GM21447 (cell line): ENCODE results near the gene BLOC1S5.
"Not testable (repeated sequence)": the region's sequence is repeated elsewhere in the genome, so short reads cannot be mapped to it uniquely, and the experiment has no call there.

Source experiments
- ATAC-seq: cut with Tn5 transposase; IDR thresholded peaks from one replicate; pipeline ENCODE4 v1.9.1; 2021; ENCODE audit not compliant: unreplicated experiment

BLOC1S5 gene

DNA sequence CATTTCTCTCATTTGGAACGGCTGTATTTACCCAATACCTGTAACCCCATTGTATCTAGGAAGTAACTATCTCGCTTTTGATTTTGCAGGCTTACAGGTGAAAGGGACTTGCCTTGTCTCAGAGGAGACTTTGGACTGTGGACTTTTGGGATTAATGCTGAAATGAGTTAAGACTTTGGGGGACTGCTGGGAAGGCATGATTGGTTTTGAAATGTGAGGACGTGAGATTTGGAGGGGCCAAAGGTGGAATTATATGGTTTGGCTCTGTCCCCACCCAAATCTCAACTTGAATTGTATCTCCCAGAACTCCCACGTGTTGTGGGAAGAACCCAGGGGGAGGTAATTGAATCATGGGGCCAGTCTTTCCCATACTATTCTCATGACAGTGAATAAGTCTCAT, 18.4 kb downstream of the BLOC1S5 start:
- not testable (repeated sequence) for ATAC-seq

- no peak for ATAC-seq
Measured at GRCh38 chr6:8043221-8043620, 21.0 kb downstream of the BLOC1S5 start.

GRCh38 chr6:8041913-8042583, 22.1 kb downstream of the BLOC1S5 start:
- ATAC-seq = no peak

DNA sequence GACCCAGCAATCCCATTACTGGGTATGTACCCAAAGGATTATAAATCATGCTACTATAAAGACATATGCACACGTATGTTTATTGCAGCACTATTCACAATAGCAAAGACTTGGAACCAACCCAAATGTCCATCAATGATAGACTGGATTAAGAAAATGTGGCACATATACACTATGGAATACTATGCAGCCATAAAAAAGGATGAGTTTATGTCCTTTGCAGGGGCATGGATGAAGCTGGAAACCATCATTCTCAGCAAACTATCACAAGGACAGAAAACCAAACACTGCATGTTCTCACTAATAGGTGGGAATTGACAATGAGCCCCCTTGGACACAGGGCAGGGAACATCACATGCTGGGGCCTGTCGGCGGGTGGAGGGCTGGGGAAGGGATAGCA, 30.1 kb downstream of the BLOC1S5 start:
- ATAC-seq = not testable (repeated sequence)

- no peak for ATAC-seq
Measured at GRCh38 chr6:8030920-8031319, 33.3 kb downstream of the BLOC1S5 start.

- ATAC-seq = no peak
Measured at GRCh38 chr6:8029243-8029870, 34.8 kb downstream of the BLOC1S5 start.

DNA sequence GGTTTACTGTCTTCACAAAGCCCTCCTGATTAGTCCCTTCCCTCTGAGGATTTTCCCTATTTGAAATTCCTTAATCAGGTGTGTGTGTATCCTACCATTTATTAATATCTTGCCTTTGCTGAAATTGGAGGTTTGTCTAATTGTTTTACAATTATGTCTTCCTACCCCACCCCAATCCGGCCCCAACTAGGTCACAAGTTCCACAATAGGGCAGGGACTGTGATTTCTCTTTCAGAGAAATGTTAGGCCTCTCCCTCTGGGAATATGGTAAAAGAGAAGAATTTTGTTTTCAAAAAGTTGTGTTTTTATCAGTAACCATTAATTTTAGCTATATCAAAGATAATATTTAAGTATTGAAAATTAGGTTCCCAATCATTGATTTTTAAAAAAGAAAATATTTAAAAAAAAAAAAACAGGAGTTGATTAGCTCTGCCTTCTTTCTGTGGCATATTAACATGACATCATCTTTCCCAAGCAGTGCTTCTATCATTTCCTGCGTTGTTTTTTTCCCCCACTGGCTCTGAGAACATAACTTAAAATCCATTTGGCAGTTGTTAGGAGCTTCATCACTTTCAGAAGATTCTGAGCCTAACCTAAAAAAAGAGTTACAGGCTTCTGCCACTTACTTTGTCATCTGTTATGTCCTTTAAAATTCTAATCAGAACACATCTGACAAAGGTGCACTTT, 36.1 kb downstream of the BLOC1S5 start:
- ATAC-seq = no peak

GRCh38 chr6:8026800-8027199, 37.4 kb downstream of the BLOC1S5 start:
- ATAC-seq = no peak

GRCh38 chr6:8025191-8025590, 39.0 kb downstream of the BLOC1S5 start:
- ATAC-seq = no peak

DNA sequence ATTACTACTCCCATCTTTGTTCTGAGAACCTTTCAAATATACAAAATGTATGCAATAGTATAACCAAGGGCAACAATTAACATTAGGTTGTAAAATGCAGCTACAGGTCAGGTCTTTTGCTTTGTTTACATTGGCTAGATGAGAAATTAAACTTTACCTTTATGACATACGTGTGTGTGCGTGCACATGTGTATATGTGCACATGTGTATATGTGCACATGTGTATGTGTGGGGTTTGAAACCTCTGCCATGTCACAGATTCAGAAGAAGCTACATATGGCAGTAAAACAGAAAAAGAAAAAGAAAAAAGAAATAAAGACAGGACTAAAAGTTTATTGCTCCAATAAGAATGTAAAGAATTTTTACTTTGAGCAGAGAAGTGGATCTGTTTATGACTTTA, 40.6 kb downstream of the BLOC1S5 start:
- no peak for ATAC-seq

GRCh38 chr6:8020083-8020482, 44.1 kb downstream of the BLOC1S5 start:
- ATAC-seq = no peak

- ATAC-seq = no peak
Measured at GRCh38 chr6:8017705-8018104, 46.5 kb downstream of the BLOC1S5 start.

DNA sequence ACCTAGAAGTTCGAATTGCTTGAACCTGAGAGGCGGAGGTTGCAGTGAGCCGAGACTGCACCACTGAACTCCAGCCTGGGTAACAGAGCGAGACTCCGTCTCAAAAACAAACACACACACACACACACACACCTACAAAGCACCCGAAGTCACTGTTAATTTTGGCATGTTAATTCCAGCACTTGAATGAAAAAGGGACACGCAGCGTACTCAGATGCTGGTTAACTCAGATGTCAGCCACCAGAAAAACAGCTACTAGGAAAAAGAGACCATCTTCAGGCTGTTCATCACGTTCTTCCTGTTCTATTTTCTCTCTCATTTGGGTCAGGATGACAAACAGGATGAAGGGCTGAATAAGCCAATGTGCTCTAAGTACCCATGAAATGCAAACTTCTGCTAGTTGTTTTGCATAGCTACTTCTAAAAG, 46.9 kb downstream of the BLOC1S5 start:
- ATAC-seq = no peak

DNA sequence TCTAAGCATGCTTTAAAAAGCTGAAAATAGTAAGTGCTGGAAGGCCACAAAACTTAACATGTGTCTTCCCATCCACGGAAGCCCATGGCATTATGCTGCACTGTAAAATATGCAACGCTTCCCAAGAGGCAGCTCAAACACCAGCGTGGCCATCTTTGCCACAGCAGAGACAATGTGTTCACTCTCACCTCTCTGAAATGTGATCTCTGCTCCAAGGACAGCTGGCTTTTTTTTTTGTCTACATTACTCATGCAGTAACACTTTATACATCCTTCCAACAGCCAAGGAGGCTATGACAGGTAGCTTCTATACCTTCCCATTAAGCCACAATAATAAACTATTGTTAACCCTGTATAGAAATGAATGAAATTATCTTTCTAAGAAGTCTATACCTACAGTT, 49.2 kb downstream of the BLOC1S5 start:
- no peak for ATAC-seq

- no peak for ATAC-seq
Measured at GRCh38 chr6:8013763-8014162, 50.4 kb downstream of the BLOC1S5 start.

DNA sequence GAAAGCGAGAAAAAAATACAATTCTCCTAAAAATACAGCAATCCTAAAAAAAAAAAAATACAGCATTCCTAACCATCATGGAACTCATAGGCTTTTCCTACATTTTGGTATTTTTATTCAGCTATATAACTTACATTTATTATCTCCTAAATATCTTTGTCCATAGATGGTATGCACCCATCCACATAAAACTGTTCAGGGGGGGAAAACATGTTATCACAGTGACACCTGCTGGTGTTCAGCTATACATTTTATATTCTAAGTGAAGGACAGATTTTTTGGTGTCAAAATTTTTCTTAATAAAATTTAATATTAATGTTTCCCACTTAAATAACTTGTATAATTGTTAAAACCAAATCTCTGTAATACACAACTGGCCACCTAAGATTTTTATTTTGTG, 58.0 kb downstream of the BLOC1S5 start:
- ATAC-seq = no peak

- ATAC-seq = no peak
Measured at GRCh38 chr6:8005136-8005535, 59.1 kb downstream of the BLOC1S5 start.

GRCh38 chr6:8000636-8001035, 63.6 kb downstream of the BLOC1S5 start:
- no peak for ATAC-seq

DNA sequence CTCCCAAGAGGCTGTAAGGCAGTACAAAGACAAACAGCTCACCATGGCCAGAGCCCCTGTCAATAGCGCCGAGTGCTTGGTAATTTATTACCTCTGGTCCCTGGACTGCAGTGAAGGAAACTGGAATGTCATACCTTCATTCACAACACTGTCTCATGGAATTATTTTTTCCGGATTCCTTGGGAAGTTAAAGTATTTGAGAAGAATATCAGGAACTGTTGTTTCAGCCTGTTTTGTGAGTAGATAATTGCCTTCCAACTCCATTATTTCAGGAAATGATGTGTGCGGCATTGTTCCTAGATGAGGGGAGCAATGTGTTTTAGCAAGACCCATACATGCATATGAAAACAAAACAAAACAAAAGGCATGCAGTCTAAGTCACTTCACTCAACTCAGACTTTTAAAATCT, 64.0 kb downstream of the BLOC1S5 start:
- ATAC-seq = no peak

- ATAC-seq = no peak
Measured at GRCh38 chr6:7999201-7999600, 65.0 kb downstream of the BLOC1S5 start.

DNA sequence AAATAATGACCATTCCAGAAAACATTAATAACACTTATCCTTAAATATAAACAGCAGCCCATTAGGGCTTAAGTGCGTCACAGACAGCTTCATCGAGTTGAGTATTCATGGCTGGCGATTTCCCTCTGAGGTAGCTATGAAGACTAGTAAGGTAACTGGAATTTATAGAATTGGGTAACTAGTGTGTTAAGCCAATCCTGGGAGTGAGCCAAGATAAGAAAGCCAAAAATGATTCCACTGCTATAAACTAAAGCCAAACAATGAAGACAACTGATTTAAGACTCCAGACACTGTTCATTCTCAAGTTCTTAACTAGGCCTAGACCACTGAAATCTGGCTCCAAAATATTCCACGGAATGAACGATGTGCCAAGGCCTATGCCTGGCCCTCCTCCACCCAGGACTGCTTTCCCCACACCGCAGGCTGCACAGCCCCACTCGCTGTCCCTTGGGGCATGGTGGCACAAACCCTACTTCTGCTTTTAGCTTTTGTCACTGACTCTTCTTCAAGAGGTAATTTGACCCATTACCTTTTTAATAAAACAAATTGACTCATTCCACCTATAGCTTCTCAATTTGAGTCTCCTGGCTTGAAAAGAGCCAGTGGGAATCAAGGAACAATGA, 66.0 kb downstream of the BLOC1S5 start:
- no peak for ATAC-seq

DNA sequence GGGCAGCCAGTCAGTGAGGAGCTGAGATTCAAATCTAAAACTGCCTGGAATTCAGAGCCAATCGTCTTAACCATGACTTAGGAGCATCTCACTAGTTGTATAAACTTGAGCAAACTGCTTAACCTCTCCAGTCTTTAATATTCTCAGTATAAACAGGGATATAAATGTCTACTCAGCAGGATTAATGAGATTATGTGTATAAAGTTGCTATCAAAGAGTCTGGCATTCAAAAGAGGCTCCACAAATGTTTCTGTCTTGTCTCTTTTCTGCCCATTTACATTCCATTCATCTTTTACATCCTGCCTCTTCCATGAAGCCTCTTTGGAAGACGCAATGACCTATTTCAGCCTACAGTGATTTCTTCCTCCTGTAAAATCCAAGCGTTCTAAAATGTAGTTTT, 66.9 kb downstream of the BLOC1S5 start:
- no peak for ATAC-seq
